HepG2 (cell line): Measurements from ENCODE around the gene MAPK8IP1. TPM values are rescaled to one million over a fixed set of nuclear protein-coding genes. Genes with fewer than 3 reads are reported as not detected.

Experiments
- ATAC-seq: fragments of 200-7000 bp; cut with Tn5 transposase; 3 replicates; pipeline ENCODE4 v1.9.1; 2020; ENCODE audit warnings: mild to moderate bottlenecking, moderate library complexity
- BruUV-seq: library from RNA; stranded (reverse); fragments of 400-500 nt; replicated peaks from 2 replicates; lab custom pipeline; 2021; lab: Mats Ljungman, UMichigan
- CTCF ChIA-PET: fragments of 300-600 bp; formaldehyde crosslinking; extraction: SDS; loops from one replicate; lab custom pipeline; 2021; ENCODE audit warnings: low total read pairs, inconsistent platforms, low intra/inter-chr PET ratio; lab: Yijun Ruan, JAX
- POLR2A ChIA-PET: fragments of 350-600 bp; sonication (Branson Sonifier 250); formaldehyde crosslinking; loops from one replicate; lab custom pipeline; 2020; ENCODE audit warnings: antibody characterized with exemption, inconsistent platforms; lab: Yijun Ruan, JAX
- DNase-seq: peaks from one replicate; pipeline ENCODE4 v3.0.0-alpha.2; 2015; ENCODE audit warnings: low spot score
- FAIRE-seq: peaks from 3 replicates; lab custom pipeline; 2011; peaks lifted over from hg19 to GRCh38; lab: Jason Lieb, UNC
- H2AFZ ChIP-seq: one replicate; pipeline ENCODE4 v1.6.1; 2011; ENCODE audit warnings: low read length, inconsistent platforms
- H3K27ac ChIP-seq: fragments of 300-600 bp; 3 replicates; pipeline ENCODE4 v1.8.0; 2011; ENCODE audit warnings: mixed run types, mild to moderate bottlenecking, mixed read lengths, low read length, inconsistent platforms; ENCODE audit not compliant: insufficient read depth; ENCODE audit errors: extremely low read length
- H3K27me3 ChIP-seq, 2 experiments: fragments of 200-600 bp in 1 of 2; 2 replicates in 1 of 2; 3 replicates in 1 of 2; pipeline versions ENCODE4 v1.6.0 to v1.8.0; 2011; ENCODE audit warnings: low read length in 2 of 2, mild to moderate bottlenecking in 2 of 2, moderate library complexity in 2 of 2, inconsistent platforms in 1 of 2; ENCODE audit not compliant: insufficient read depth in 2 of 2, control insufficient read depth in 1 of 2
- H3K36me3 ChIP-seq, 2 experiments: fragments of 200-600 bp in 1 of 2; replicated peaks in 1 of 2; 2 replicates in 1 of 2; 3 replicates in 1 of 2; pipeline versions ENCODE4 v1.5.1 to v1.8.0; 2011; ENCODE audit warnings: low read length in 2 of 2, inconsistent platforms in 1 of 2; ENCODE audit not compliant: insufficient read depth in 2 of 2, control insufficient read depth in 1 of 2
- H3K4me1 ChIP-seq: 2 replicates; pipeline ENCODE4 v1.5.1; 2012; ENCODE audit warnings: low read length, inconsistent platforms; ENCODE audit not compliant: insufficient read depth
- H3K4me2 ChIP-seq: 2 replicates; pipeline ENCODE4 v1.6.0; 2011; ENCODE audit warnings: low read depth, low read length, inconsistent platforms
- H3K4me3 ChIP-seq, 3 experiments: fragments of 200-600 bp in 1 of 3; sonication (generic), shearing (Covaris generic) in 1 of 3; replicated peaks in 1 of 3; 2 replicates each; pipeline ENCODE4 v1.5.1; 2011 to 2016; ENCODE audit warnings: low read length in 3 of 3, inconsistent platforms in 2 of 3, low read depth in 2 of 3, mild to moderate bottlenecking in 2 of 3, control low read depth in 1 of 3, mixed read lengths in 1 of 3; ENCODE audit not compliant: insufficient read depth in 1 of 3
- H3K79me2 ChIP-seq: one replicate; pipeline ENCODE4 v1.6.1; 2011; ENCODE audit warnings: low read length, inconsistent platforms; ENCODE audit not compliant: insufficient read depth
- H3K9ac ChIP-seq: 2 replicates; pipeline ENCODE4 v1.6.0; 2011; ENCODE audit warnings: mild to moderate bottlenecking, low read depth, low read length, inconsistent platforms; ENCODE audit not compliant: insufficient read depth
- H3K9me3 ChIP-seq: 2 replicates; pipeline ENCODE4 v1.5.1; 2012; ENCODE audit warnings: mild to moderate bottlenecking, low read length
- H4K20me1 ChIP-seq: 2 replicates; pipeline ENCODE4 v1.6.0; 2011; ENCODE audit warnings: inconsistent platforms, mild to moderate bottlenecking, low read length, moderate library complexity; ENCODE audit not compliant: insufficient read depth
- DDIT3 ChIP-seq: sonication (generic); formaldehyde crosslinking; IDR thresholded peaks from 2 replicates; pipeline ENCODE4 v1.4.0; 2020; ENCODE audit warnings: mild to moderate bottlenecking, missing genetic modification reagents
- FOXJ3 ChIP-seq: sonication (generic); formaldehyde crosslinking; IDR thresholded peaks from 2 replicates; pipeline ENCODE4 v1.4.0; 2020; ENCODE audit warnings: missing genetic modification reagents, mild to moderate bottlenecking, borderline replicate concordance
- HDAC2 ChIP-seq: sonication (generic); formaldehyde crosslinking; IDR thresholded peaks from 2 replicates; pipeline ENCODE4 v1.4.0; 2020; ENCODE audit warnings: missing genetic modification reagents
- MIER2 ChIP-seq: IDR thresholded peaks from 2 replicates; pipeline ENCODE4 v1.6.1; 2016; ENCODE audit warnings: missing biosample characterization, missing genetic modification reagents
- MTA1 ChIP-seq: sonication (generic); formaldehyde crosslinking; IDR thresholded peaks from 2 replicates; pipeline ENCODE4 v1.4.0; 2020; ENCODE audit warnings: missing genetic modification reagents, mild to moderate bottlenecking, borderline replicate concordance
- MZF1 ChIP-seq: sonication (generic); formaldehyde crosslinking; IDR thresholded peaks from 2 replicates; pipeline ENCODE4 v1.8.1; 2023; ENCODE audit warnings: mild to moderate bottlenecking, missing genetic modification reagents, borderline replicate concordance
- NFE2 ChIP-seq: sonication (generic); formaldehyde crosslinking; IDR thresholded peaks from 2 replicates; pipeline ENCODE4 v1.4.0; 2020; ENCODE audit warnings: missing genetic modification reagents
- POLR2G ChIP-seq: fragments of 200-400 bp; formaldehyde crosslinking; IDR thresholded peaks from 2 replicates; pipeline ENCODE4 v1.6.1; 2018; ENCODE audit warnings: mild to moderate bottlenecking, low read depth, low read length, moderate library complexity
- SIN3A ChIP-seq: IDR thresholded peaks from 2 replicates; pipeline ENCODE4 v1.6.1; 2011; ENCODE audit warnings: low read depth, mild to moderate bottlenecking, control low read depth, low read length, borderline replicate concordance
- SMARCE1 ChIP-seq: fragments of 450-650 bp; IDR thresholded peaks from 2 replicates; pipeline ENCODE4 v1.6.1; 2017; ENCODE audit warnings: borderline replicate concordance
- TSC22D2 ChIP-seq: sonication (generic); formaldehyde crosslinking; IDR thresholded peaks from 2 replicates; pipeline ENCODE4 v1.5.1; 2020; ENCODE audit warnings: missing genetic modification reagents, mild to moderate bottlenecking, borderline replicate concordance
- WIZ ChIP-seq: sonication (generic); formaldehyde crosslinking; IDR thresholded peaks from 2 replicates; pipeline ENCODE4 v1.5.1; 2020; ENCODE audit warnings: mild to moderate bottlenecking, missing genetic modification reagents
- ZNF24 ChIP-seq: fragments of 450-650 bp; IDR thresholded peaks from 2 replicates; pipeline ENCODE4 v1.6.1; 2017; ENCODE audit warnings: antibody characterized with exemption, mild to moderate bottlenecking
- ZNF549 ChIP-seq: sonication (generic); formaldehyde crosslinking; IDR thresholded peaks from 2 replicates; pipeline ENCODE4 v1.5.0; 2020; ENCODE audit warnings: missing genetic modification reagents
- ZNF674 ChIP-seq: sonication (generic); formaldehyde crosslinking; IDR thresholded peaks from 2 replicates; pipeline ENCODE4 v1.5.0; 2020; ENCODE audit warnings: low read depth, mild to moderate bottlenecking, missing genetic modification reagents
- WGBS: methylation state at CpG from one replicate; pipeline ENCODE4 v1.1.6; 2017; ENCODE audit warnings: low lambda C conversion rate; 5-methylcytosine and 5-hydroxymethylcytosine counted together
- in situ Hi-C: cut with HindIII; loops from 2 replicates; pipeline ENCODE4 v1.10.0; 2017; ENCODE audit warnings: low pct_unique_long_range_greater_than_20kb; ENCODE audit not compliant: extremely low pct_ligation_motif_present
- intact Hi-C: fragments of 100-400 bp; cut with micrococcal nuclease; formaldehyde crosslinking; loops from one replicate; pipeline ENCODE4 v1.10.0; 2022; ENCODE audit not compliant: unreplicated experiment
- polyA plus RNA-seq, 8 experiments: library from polyadenylated mRNA; depleted of rRNA in 3 of 8; stranded (reverse) in 7 of 8; unstranded in 1 of 8; fragments of >200 nt; fragmentation: Illumina TruSeq in 4 of 8; extraction: Trizol in 4 of 8; gene quantifications; 2 replicates each; pipeline versions ENCODE4 v1.2.1 to v1.2.3, GENCODE V29; 2011 to 2016; ENCODE audit warnings: low read depth in 4 of 8, missing spikeins in 1 of 8, mixed read lengths in 1 of 8; ENCODE audit not compliant: insufficient read depth in 1 of 8
- total RNA-seq, 5 experiments: library from RNA; depleted of rRNA; stranded (reverse); fragments of >200 nt; fragmentation: Illumina TruSeq; extraction: Trizol; gene quantifications; 2 replicates each; pipeline ENCODE4 v1.2.3, GENCODE V29; 2016; ENCODE audit warnings: low read depth in 1 of 5
- TF ChIP-seq, protein P1 (sequence below): sonication (generic); formaldehyde crosslinking; IDR thresholded peaks from 2 replicates; pipeline ENCODE4 v1.4.0; 2020; ENCODE audit warnings: mild to moderate bottlenecking, missing genetic modification reagents

The MAPK8IP1 gene
- total and polyA plus RNA-seq, 2 of the 13 experiments (the other 11 are each of a cell fraction or from before 2014, with no cell fraction given): 2.2 to 4.2 TPM

GRCh38 chr11:45918331-45918941 is 33.0 kb downstream of the MAPK8IP1 start:
- POLR2A ChIA-PET: interaction anchor here (1.0 to 2.0 kb wide), 9 partner anchors 9 to 325 kb away, joined by 3 to 19 read pairs (median 7); partner anchors contain the start of gene CRY2
- BruUV-seq: no TSS peak
- DNase-seq: peak; percentile 63
- Histone ChIP-seq H3K4me3 (peak overlapping the region; percentile 82 to 94 (median 90)), H2AFZ (peak overlapping the region; percentile 82), H3K4me1 (peaks cover 41% of the 10 kb centered on the region), H3K27ac (peak overlapping the region; percentile 88), H4K20me1 (no peaks in the 10 kb centered on the region), H3K9me3 (no peaks in the 10 kb centered on the region), H3K36me3 (peaks cover 8 to 17% of the 10 kb centered on the region in 2 experiments; a peak in 3 of 5 replicates), H3K9ac (peak overlapping the region; percentile 73), H3K79me2 (peaks cover 12% of the 10 kb centered on the region), H3K27me3 (peaks cover 0 to 1% of the 10 kb centered on the region in 2 experiments; a peak in 1 of 5 replicates), H3K4me2 (peak overlapping the region; percentile 91)
- in situ Hi-C loops: no loop called here
- CTCF ChIA-PET: no interaction called here
- intact Hi-C loops: loop anchor here (1.0 kb wide), 1 partner anchor 31 kb away; no protein-coding TSS in a partner anchor
- ATAC-seq: peak; percentile 74
- peak; percentile 80 for FAIRE-seq
- 0% methylated on average over 22 of the region's 38 CpGs for WGBS
- TF ChIP-seq ZNF674 (CRISPR knock-in tag) (no peak), SMARCE1 (no peak), MTA1 (CRISPR knock-in tag) (no peak), WIZ (CRISPR knock-in tag) (no peak), ZNF549 (no peak), TSC22D2 (CRISPR knock-in tag) (no peak), FOXJ3 (CRISPR knock-in tag) (no peak), HDAC2 (0 out of 2 replicates have a peak, but pooled peaks have one; percentile 41), MZF1 (CRISPR knock-in tag) (no peak), POLR2G (peak; percentile 61), MIER2 (CRISPR knock-in tag) (no peak), DDIT3 (CRISPR knock-in tag) (no peak), NFE2 (no peak), SIN3A (peak; percentile 74; the same call in 1 of the 2 replicates), ZNF24 (no peak)
- TF ChIP-seq, protein P1, sequence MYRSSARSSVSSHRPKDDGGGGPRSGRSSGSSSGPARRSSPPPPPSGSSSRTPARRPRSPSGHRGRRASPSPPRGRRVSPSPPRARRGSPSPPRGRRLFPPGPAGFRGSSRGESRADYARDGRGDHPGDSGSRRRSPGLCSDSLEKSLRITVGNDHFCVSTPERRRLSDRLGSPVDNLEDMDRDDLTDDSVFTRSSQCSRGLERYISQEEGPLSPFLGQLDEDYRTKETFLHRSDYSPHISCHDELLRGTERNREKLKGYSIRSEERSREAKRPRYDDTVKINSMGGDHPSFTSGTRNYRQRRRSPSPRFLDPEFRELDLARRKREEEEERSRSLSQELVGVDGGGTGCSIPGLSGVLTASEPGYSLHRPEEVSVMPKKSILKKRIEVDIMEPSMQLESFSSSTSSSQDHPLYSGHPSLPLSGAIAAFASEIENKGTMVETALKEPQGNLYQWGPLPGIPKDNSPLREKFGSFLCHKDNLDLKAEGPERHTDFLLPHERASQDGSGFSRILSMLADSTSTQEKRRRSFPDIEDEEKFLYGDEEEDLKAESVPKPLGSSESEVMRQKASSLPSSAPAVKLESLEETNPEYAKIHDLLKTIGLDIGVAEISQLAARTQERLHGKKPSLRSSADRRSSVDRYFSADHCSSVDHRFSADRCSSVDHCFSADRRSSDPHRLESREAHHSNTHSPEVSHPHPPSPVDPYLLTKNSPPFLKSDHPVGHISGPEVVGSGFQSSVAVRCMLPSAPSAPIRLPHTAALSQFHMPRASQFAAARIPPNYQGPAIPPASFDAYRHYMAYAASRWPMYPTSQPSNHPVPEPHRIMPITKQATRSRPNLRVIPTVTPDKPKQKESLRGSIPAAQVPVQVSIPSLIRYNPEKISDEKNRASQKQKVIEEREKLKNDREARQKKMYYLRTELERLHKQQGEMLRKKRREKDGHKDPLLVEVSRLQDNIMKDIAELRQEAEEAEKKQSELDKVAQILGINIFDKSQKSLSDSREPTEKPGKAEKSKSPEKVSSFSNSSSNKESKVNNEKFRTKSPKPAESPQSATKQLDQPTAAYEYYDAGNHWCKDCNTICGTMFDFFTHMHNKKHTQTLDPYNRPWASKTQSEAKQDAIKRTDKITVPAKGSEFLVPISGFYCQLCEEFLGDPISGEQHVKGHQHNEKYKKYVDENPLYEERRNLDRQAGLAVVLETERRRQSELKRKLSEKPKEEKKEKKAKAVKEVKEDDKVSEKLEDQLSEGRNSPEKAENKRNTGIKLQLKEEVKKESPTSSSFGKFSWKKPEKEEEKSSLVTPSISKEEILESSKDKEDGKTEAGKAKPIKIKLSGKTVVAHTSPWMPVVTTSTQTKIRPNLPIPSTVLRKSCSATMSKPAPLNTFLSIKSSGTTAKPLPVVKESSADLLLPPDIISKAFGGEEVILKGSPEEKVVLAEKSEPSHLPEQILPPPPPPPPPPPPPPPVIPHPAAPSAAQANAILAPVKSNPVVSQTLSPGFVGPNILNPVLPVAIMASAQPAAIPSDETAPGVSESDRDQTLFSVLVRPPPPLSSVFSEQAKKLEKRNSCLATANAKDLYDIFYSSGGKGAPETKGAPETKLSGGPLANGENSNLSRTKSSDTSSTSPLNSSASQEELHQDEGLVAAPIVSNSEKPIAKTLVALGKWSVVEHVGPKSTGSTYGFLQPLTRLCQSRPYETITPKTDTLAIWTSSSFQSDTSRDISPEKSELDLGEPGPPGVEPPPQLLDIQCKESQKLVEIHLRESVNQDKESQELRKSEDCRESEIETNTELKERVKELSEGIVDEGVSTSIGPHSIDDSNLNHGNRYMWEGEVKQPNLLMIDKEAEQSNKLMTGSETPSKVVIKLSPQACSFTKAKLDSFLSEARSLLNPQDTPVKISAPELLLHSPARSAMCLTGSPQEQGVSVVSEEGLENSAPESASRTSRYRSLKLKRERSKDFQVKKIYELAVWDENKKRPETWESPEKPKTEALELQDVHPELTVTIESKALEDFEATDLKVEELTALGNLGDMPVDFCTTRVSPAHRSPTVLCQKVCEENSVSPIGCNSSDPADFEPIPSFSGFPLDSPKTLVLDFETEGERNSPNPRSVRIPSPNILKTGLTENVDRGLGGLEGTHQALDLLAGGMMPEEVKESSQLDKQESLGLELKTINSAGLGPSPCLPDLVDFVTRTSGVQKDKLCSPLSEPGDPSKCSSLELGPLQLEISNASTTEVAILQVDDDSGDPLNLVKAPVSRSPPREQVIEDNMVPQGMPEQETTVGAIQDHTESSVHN: no peak
